Tongue (tissue), 2 donors: ENCODE measurements around the gene METTL1. TPM values are rescaled to one million over a fixed set of nuclear protein-coding genes. Genes with fewer than 3 reads are reported as not detected.
"Not testable (repeated sequence)": the region's sequence is repeated elsewhere in the genome, so short reads cannot be mapped to it uniquely, and the experiment has no call there.

Experiments
- DNase-seq: peaks from one replicate; pipeline ENCODE4 v3.0.0-alpha.2; 2015
- total RNA-seq: library from RNA; depleted of rRNA; stranded (reverse); fragments of >200 nt; gene quantifications from one replicate; pipeline ENCODE4 v1.2.3, GENCODE V29; 2014

Gene METTL1
- total RNA-seq, 1 donor from 2014 or later: 6.9 TPM

DNA sequence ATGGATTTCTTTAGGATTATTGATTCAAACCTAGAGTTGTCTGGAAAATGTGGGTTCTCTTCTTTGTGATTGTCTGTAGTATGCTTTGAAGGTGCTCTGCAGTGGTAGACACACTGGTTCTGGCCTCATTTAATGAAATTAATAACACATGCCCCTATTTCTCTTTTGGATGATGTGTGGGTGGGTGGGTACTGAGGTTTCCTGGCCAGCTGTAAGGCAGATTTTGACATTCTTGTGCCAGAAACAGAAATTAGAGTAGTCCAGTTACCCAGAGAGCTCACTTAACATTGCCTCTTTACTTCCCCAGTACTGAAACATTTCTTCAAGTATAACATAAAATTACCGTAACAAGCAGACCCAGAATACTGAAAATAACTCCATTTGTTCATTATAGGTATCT, 25.1 kb upstream of the METTL1 start:
- no peak for DNase-seq

DNA sequence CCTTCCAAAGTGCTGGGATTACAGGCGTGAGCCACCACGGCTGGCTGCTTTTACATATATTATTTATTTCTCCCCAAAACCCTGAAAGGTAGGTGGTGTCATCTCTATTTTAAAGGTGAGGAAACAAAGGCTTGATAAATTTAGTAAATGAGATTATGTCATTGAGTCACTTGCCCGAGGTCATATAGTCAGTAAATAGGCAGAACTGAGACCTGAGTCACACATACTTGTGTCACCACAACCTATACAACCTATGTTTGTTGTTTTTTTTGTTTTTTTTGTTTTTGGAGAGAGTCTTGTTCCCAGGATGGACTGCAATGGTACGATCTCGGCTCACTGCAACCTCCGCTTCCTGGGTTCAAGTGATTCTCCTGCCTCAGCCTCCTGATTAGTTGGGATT, 23.4 kb upstream of the METTL1 start:
- no peak for DNase-seq

DNA sequence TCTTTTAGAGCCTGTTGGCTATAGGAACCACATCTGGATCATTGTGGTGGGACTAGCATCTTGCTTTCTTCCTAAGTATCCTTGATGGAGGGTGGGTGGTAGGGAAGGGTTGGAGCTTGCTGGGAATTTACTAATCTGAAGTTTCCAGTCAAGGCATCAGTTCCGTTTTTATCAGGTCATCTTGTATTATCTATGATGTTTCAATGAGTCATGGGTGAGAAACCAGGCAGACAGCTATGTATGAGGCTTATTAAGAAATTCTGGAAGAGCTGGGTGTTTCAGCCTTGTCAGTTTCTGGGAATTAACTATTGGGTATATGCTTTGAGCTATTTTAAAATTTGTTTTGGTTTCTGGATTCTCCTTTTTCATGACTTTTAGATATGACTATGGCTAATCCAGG, 22.0 kb upstream of the METTL1 start:
- DNase-seq: no peak

DNA sequence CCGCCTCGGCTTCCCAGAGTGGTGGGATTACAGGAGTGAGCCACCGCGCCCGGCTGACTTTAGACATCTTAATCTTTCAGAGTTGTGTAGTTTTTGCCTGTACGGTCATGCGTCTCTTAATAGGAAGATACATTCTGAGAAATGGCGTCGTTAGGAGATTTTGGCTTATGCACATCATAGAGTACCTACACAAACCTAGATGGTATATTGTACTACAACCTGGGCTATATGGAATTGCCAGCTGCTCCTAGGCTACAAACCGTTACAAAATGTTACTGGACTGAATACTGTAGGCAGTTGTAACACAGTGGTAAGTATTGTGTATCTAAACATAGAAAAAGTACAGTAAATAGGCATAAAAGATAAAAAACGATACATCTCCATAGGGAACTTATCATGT, 12.0 kb upstream of the METTL1 start:
- DNase-seq: no peak

DNA sequence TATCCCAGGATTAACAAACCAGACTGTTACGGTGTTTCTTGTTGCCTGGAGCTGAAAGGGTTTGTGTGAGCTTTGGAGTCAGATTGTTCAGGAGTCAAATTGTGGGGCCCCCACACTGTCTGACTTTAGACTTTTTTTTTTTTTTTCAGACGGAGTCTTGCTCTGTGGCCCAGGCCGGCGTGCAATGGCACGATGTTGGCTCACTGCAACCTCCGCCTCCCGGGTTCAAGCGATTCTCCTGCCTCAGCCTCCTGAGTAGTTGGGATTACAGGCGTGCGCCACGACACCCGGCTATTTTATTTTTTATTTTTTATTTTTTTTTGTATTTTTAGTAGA, 11.5 kb upstream of the METTL1 start:
- no peak for DNase-seq

DNA sequence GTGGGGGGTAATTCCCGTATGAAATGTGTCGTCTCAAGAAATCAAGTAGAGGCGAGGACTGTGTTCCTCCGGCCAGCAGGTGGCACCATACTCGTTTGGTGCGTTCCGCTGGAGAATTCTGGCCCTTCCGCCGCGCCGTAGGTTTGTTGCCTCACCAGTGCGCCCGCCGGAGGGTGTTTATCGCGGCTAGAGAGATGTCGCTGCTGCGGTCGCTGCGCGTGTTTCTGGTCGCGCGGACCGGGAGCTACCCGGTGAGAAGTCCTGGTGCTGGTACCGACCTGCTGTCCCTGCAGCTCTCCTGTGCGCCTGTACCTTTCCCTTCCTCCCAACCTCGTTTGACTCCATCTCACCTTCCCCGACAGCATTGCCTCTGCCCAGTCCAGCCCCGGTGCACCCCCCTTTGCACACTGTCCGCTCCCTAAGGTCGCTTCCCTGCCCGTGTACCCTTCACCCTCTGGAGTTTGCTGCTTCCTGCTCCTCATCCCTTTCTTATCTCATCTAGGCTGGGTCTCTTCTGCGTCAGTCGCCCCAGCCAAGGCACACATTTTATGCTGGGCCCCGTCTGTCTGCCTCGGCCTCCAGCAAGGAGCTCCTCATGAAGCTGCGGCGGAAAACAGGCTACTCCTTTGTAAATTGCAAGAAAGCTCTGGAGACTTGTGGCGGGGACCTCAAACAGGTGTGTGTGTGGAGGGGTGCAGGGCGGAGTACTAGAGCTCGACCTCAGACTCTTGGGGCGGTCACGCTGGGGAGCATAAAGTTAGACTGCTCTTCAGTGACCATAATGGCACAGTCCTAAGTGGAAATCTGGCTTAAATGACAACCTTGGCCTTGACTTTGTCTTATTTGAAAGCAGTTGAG, 10.9 kb upstream of the METTL1 start, which contains the start of gene TSFM:
TSFM (plus strand) TSS at position 180 of the 858 bp plus-strand sequence; CDS start at position 195, 15 bp downstream.
- peak; percentile 98 for DNase-seq

DNA sequence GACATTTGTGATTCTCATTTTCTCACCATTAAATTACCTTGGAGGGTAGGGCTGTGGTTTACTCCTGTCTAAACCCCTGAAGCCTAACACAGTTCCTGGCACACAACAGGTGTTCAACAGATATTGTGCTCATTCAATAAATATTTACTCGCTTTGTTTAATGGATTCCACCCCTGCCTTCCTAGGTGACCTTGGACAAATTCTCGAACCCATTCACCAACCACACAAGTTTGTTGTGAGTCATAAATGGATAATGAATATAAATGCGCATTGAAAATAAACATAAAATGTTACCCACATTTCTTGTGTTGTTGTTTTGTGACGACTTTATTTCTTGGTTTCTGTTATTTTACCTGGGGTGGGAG, 10.3 kb upstream of the METTL1 start:
- no peak for DNase-seq

DNA sequence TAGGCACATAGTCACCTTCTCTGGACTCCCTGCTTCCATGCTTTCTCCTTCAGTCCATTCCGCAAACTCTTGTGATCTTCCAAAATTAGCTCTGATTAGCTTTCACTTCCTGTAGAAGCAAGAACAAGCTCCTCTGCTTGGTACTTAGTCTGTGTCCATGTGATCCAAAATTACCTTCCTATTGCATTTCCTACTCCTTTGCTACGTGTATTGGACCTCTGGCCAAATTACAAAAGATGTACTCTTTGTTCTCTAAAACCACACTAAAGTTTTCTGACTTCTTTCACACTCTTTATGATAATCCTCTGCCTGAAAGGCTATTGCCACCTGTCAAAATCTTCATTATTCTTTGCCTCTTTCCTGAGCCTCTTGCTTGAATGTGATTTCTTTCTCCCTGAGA, 9.9 kb upstream of the METTL1 start:
- DNase-seq: no peak

DNA sequence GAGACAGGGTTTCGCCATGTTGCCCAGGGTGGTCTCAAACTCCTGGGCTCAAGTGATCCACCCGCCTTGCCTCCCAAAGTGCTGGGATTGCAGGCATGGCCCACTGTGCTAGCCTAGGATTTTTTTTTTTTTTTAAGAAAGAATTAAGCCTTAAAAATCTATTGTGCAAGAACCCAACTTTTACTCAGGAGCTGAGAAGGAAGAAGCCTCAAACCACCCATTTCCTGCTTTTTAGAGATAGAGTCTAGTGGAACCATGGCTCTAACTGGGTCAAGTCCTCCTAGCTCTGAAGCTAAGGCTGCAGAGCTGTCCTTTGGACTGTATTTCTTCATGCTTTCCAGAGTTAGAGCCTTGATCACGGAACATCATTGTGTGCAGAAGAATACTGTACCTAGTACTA, 9.3 kb upstream of the METTL1 start:
- no peak for DNase-seq

DNA sequence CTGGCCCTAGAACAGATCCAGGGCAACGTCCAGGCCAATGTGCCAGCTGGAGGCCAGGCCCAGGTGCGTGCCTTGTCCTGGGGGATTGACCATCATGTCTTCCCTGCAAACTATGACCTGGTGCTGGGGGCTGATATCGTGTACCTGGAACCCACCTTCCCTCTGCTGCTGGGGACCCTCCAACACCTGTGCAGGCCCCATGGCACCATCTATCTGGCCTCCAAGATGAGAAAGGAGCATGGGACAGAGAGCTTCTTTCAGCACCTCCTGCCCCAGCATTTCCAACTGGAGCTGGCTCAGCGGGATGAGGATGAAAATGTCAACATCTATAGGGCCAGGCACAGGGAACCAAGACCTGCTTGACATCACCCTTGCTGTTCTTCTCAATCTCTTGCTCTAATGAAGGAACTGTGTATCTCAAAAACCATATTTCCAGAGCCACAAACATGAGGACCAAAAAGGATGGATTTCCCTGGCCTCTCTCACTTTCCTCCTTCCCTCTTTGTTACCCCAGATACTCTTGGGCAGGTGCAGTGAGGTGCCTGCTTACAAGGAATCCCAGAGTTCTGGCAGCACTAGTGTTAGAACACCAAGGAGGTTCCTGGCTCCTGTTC, 8.5 kb upstream of the METTL1 start:
- DNase-seq: no peak

DNA sequence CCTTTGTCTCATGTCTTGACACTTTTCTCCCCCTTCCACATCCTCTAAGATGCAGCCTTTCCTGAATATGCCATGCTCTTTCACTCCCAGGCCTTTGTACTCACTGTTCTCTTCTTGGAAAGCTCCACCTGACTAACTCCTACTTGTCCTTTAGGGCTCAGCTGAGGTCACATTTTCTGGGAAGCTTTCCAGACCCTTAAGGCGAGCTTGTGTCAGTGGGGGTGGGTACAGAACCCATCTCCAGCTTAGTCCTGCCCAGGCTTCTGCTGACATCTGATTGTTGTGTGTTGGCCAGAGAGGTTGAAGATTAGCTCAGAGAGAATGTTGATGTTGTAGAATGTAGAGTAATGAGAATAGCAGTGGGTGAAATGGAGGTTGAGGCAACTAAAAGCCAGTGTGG, 7.8 kb upstream of the METTL1 start:
- DNase-seq: no peak

DNA sequence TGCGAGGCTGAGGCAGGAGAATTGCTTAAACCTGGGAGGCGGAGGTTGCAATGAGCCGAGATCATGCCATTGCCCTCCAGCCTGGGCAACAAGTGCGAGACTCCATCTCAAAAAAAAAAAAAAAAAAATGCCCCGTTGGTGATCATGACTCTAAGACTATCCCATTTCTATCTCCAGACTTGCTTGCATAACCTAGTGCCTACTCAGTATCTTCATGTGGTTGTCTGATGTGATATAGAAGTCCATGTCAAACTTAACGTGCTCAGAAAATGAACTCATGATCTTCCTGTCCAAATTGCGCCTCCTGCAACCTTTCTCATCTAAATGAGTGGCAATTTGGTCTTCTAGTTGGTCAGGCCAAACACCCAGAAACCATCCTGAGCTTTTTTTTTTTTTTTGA, 6.0 kb upstream of the METTL1 start:
- no peak for DNase-seq

DNA sequence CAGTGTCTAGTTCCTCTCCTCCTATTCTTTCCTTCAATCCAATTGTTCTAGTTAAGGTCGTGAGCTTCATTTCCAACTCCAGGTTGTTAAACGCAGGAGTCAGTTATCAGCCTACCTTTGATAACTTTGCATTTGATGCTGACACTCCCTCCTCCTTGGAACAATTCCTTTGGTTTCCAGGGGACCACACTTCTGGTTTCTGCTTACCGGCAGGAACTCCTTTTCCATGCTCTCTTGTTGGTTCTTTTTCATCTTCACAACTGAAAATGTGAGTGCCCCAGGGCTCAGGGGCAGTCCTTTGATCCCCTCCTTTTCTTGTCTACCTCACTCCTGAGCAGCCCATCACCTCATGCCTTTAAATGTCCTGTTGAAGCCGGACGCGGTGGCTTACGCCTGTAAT, 5.5 kb upstream of the METTL1 start:
- DNase-seq: no peak

DNA sequence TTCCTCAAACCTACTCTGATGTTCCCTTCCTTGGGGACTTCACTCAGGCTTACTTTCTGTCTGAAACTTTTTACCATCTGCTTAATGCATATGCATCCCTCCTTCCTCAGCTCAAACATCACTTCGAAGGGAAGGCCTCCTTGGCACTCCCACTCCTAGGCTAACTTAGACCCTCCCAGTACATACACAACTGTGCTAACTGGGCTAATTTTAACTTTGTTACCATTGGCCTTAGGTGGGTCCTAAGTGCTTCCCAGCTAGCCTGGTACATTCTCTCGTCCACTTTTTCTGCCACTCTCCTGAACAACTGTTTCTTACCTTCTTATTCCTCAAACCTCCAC, 4.3 kb upstream of the METTL1 start:
- DNase-seq: no peak

DNA sequence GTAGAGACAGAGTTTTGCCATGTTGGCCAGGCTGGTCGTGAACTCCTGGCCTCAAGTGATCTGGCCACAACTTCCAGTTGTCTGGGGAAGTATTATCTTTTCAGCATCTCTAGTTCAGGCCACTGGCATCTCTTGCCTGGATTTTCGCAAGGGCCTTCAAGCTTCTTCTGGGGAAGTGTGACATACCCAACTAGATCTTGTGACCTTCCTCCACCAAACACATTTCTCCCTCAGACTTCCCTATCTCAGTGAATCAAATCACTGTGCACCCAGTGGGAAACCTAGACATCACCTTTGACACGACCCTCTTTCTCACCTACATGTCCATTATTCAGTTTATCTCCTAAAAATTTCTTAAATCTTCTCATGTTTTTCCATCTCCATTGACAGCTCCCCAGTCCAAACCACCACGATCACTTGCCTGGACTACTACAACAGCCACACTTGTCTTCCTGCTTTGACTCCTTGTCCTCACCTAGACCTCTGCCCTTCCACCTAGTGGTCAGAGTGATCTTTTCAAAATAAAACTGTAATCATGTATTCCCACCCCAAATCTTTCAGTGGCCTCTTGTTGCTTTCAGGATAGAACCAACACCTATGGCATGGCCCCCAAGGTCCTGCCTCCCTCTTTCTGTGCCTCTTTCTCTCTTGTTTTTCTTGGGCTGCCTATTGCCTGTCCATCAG, 3.8 kb upstream of the METTL1 start:
- DNase-seq: no peak

DNA sequence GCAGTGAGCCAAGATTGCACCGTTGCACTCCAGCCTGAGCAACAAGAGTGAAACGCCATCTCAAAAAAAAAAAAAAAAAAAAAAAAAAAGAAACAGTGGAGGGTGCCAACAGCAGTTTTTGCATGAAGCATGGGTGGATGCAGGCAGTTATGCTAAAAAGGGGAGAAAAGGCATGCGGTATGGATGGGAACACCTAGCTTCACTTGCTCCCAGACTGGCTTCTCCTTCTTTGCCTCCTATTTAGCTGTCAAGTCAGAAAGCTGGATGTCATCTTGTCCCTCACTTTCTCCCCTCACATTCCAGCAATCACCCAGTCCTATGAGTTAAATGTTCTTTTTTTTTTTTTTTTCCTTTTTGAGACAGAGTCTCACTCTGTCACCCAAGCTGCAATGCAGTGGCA, 3.1 kb upstream of the METTL1 start:
- DNase-seq: no peak

DNA sequence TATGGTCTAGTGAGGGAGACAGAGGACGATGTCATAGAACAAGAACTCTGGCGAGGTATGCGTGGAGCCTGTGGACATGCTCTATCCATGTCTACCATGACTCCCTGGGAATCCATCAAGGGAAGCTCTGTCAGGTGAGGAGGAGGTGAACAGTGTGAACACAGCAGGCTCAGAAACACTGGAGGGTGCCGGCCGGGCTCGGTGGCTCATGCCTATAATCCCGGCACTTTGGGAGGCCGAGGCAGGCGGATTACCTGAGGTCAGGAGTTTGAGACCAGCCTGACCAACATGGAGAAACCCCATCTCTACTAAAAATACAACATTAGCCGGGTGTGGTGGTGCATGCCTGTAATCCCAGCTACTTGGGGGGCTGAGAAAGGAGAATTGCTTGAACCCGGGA, 2.7 kb upstream of the METTL1 start:
- DNase-seq: not testable (repeated sequence)

DNA sequence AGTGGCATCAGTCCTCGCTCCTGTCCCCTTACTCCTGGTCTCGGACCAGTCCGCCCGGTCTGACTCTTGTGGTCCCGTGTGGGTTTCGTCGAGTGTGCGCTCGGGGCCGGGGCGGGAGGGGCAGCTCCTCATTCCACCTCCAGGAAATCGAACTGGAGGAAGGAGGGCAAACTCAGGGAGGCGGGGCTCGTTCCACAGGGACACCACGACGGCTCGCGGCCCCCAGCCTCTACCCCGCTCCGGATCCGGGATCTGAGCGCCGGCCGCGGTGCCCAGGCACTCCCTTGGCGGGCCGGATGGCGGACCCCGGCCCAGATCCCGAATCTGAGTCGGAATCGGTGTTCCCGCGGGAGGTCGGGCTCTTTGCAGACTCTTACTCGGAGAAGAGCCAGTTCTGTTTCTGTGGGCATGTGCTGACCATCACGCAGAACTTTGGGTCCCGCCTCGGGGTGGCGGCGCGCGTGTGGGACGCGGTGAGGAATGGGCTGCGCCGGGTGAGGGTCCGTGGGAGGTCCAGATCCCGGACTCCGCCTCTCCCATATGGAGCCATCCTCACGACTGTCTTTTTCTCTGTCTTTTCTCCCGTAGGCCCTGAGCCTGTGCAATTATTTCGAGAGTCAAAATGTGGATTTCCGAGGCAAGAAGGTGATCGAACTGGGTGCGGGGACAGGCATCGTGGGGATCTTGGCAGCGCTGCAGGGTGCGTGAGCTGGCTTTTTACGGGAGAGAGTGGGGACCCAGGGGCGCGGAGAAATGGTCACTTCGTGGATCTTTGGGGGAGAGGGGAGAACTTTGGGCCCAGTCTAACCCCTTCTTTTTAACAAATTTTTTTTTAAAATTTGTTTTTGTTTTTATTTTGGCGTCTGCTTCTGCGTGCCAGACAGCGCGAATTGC, 771 bp upstream of the METTL1 start, which contains the start of gene EEF1AKMT3:
EEF1AKMT3 (plus strand) TSS at position 186 of the 894 bp plus-strand sequence; CDS start at position 297, 111 bp downstream.
- peak; percentile 71 for DNase-seq

DNA sequence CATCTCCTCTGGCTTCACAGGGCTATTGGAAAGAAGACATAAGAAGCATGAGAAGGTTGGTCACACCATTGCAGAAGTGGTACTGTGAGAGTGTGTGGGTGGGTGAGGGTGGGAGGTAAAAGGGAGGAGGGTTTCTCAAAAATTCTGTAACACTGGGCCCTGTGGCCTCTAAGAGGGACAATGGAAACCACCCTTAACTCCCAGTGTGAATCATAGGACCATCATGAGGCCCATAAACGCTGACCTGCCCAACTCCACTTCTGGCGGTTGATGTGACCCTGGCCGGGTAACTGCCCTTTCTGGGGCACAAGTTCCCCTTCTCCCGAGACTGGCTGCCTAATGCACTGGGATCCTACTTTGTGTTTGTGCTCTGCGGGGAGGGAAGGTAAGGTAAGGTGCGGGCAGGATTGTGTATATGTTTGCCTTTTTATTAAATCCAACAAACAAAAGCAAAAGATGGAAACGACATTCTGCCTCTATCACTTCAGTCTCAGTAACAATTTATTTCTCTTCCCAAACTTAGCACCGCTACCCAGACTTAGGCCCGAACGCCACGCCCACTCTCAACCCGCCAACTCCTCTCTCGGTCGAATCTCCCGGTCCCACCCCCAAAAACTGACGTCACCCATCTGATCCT, 551 bp downstream of the METTL1 start:
- peak; percentile 97 for DNase-seq

DNA sequence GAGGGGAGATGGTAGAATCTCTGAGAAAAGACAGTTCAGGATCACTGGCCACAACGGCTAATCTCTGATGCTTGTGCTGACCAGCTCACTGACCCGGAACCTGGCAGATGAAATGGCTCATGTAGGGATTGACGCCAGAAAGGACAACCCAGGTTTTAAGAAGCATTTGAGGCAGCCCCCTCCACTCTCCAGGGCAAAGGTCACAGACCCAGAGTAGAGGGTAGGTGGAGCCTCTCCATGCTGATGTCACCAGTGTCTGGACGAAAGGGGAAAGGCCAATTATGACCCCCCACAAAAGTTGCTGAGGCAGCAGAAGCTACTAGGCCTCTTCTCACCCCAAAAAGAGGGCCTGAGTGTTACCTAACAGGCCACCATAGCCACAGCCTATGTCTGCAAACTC, 1.2 kb downstream of the METTL1 start:
- no peak for DNase-seq

DNA sequence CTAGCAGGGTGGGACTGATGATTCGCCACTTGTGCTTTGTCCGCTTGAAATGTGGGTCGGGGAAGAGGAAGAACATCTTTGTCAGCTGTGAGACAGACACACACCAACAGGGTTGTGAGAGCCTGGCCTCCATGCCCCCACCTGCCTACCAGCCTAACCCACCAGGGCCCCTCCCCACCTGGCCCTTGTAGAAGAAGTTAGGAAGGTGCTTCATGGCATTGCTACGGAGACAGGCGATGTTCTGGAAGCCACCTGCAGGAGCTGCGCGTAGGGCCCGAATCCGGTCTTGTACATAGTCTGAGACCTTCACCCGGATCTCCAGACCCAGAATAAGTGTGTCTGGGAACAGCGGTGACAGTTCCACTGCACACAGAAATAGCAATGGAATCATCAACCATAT, 2.3 kb downstream of the METTL1 start:
- no peak for DNase-seq

DNA sequence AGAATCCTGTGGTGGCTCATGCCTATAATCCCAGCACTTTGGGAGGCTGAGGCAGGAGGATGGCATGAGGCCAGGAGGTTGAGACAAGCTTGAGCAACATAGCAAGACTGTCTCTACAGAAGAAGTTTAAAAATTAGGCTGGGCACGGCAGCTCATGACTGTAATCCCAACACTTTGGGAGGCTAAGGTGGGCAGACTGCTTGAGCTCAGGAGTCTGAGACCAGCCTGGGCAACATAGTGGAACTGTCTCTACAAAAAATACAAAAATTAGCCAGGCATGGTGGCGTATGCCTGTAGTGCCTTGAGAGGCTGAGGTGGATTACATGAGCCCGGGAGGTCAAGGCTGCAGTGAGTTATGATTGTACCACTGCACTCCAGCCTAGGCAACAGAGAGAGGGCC, 4.0 kb downstream of the METTL1 start:
- DNase-seq: no peak
